RWPE1 (cell line): Measurements from ENCODE around the gene RIC3.

ENCODE experiments used
- CTCF ChIA-PET: fragments of 350-600 bp; sonication (Branson Sonifier 250); formaldehyde crosslinking; extraction: SDS; loops from one replicate; lab custom pipeline; 2021; lab: Yijun Ruan, JAX
- POLR2A ChIA-PET: fragments of 400-600 bp; formaldehyde crosslinking; extraction: SDS; loops from one replicate; lab custom pipeline; 2020; ENCODE audit warnings: antibody characterized with exemption; ENCODE audit not compliant: low non-redundant PET; lab: Yijun Ruan, JAX
- DNase-seq: peaks from one replicate; pipeline ENCODE4 v3.0.0; 2012; ENCODE audit warnings: low spot score
- H3K27ac ChIP-seq: fragments of 450-650 bp; 2 replicates; pipeline ENCODE4 v1.5.1; 2017
- TF ChIP-seq, protein P1 (sequence below): fragments of 450-650 bp; conservative IDR thresholded peaks from 2 replicates; pipeline ENCODE4 v1.5.1; 2017; ENCODE audit warnings: low read depth, mild to moderate bottlenecking

The RIC3 gene

DNA sequence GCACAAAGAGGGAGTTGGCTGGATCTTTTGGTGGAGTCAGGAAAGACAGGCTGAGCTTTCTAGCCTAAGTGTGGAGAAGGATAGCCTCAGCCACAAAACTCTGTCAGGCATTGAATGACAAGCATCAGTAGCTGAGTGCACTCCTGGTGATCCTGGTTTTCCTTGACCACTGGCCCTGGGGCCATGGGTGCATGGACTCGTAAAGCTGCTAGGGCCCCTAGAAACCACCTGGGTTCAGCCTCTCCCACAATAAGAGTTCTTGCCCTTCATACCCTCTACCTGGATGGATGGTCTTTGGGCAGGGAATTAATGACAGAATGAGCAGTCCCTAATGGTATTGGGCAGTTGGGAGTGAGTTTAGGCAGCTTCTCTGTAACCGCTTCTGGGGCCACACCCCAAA, 64.9 kb downstream of the RIC3 start:
- TF ChIP-seq, protein P1, sequence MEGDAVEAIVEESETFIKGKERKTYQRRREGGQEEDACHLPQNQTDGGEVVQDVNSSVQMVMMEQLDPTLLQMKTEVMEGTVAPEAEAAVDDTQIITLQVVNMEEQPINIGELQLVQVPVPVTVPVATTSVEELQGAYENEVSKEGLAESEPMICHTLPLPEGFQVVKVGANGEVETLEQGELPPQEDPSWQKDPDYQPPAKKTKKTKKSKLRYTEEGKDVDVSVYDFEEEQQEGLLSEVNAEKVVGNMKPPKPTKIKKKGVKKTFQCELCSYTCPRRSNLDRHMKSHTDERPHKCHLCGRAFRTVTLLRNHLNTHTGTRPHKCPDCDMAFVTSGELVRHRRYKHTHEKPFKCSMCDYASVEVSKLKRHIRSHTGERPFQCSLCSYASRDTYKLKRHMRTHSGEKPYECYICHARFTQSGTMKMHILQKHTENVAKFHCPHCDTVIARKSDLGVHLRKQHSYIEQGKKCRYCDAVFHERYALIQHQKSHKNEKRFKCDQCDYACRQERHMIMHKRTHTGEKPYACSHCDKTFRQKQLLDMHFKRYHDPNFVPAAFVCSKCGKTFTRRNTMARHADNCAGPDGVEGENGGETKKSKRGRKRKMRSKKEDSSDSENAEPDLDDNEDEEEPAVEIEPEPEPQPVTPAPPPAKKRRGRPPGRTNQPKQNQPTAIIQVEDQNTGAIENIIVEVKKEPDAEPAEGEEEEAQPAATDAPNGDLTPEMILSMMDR: no peak
- DNase-seq: no peak
- no peak overlapping the region for H3K27ac ChIP-seq
- ChIA-PET CTCF (interaction anchor here (0.9 kb wide), 1 partner anchor 12 kb away, joined by 4 read pairs; no protein-coding TSS in a partner anchor), POLR2A (no interaction called here)

DNA sequence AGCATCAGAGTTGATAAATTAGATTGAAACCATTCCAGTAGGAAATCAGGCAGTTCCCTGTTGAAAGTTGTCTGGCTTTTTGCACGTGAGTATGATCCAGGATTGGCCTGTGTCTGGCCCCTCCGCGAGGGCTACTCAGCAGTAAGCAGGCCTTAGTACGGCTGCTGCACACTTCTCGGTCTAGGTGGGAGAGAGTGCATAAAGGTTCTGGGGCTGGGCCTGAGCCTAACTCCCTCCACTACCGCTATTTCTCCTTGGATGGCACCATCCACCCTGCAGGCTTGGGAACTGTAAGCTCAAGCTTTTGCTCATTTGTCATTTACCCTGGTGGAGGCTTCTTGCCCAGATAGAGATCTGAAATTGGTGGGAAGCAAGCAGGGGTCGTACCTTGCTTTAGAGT, 65.9 kb downstream of the RIC3 start:
- TF ChIP-seq, protein P1: no peak
- ChIA-PET CTCF (interaction anchor here (0.9 kb wide), 1 partner anchor 9 kb away, joined by 4 read pairs; no protein-coding TSS in a partner anchor), POLR2A (no interaction called here)
- H3K27ac ChIP-seq: no peak overlapping the region
- DNase-seq: no peak

DNA sequence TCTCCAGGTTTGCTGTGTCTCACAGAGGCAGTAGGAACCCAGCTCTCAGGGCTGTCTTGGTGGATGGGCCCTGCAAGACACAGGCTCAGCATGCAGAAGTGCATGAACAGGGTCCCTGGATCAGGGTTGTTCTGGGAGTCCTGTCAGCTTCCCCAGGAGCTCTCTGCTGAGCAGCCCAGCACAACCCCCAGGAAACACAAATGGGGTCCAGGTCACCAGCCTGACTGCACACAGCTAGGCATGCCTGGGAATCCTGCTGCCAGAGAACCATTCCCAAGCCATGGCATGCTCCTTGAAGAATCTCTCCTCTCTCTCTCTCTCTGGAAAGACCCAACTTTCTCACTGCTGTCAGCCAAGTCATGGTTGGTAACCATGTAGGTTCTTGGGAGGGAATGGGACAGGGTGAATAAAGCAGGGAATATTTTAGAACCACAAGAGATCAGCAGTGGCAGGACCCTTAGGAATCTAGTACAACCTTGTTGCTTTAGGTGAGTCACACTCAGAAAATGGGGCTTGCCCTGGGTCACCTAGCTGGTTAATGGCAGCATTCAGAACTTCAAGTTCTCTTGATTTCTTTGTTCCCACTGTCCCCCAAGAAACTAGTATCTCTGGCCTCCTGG, 66.4 kb downstream of the RIC3 start:
- TF ChIP-seq, protein P1: no peak
- DNase-seq: no peak
- no peak overlapping the region for H3K27ac ChIP-seq
- ChIA-PET POLR2A (no interaction called here), CTCF (interaction anchor here (0.6 to 0.9 kb wide), 3 partner anchors 9 to 928 kb away, joined by 3 to 4 read pairs (median 4); partner anchors contain the start of gene EIF3F)

DNA sequence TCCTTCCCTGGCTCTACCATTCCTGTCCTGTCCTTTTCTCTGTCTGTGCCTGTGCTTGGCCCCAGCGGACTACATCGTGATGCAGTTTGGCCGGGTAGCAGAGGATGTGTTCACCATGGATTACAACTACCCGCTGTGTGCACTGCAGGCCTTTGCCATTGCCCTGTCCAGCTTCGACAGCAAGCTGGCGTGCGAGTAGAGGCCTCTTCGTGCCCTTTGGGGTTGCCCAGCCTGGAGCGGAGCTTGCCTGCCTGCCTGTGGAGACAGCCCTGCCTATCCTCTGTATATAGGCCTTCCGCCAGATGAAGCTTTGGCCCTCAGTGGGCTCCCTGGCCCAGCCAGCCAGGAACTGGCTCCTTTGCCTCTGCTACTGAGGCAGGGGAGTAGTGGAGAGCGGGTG, 67.4 kb downstream of the RIC3 start:
- no peak for DNase-seq
- H3K27ac ChIP-seq: no peak overlapping the region
- ChIA-PET POLR2A (no interaction called here), CTCF (interaction anchor here (0.6 kb wide), 1 partner anchor 114 kb away, joined by 3 read pairs; the partner anchor contains the start of gene EIF3F)
- TF ChIP-seq, protein P1: no peak

DNA sequence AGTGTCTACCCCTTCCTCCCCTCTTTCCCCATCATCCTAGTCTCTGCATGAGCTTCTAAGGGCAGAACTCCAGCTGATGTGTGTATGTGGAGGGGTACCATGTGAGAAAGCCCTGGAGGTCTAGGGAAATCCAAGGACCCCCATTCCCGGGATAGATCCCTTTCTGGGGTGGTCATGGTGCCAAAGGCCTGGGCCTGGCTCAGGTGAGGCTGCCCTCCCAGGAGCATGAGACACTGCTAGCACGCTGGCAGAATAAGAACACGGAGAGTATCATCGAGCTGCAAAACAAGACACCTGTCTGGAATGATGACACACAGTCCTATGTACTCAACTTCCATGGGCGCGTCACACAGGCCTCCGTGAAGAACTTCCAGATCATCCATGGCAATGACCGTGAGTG, 68.2 kb downstream of the RIC3 start:
- no peak for DNase-seq
- POLR2A ChIA-PET: no interaction called here
- H3K27ac ChIP-seq: no peak overlapping the region
- CTCF ChIA-PET: interaction anchor here (0.6 to 4.4 kb wide), 3 partner anchors 68 to 222 kb away, joined by 3 to 67 read pairs (median 63); no protein-coding TSS in a partner anchor
- TF ChIP-seq, protein P1: no peak

DNA sequence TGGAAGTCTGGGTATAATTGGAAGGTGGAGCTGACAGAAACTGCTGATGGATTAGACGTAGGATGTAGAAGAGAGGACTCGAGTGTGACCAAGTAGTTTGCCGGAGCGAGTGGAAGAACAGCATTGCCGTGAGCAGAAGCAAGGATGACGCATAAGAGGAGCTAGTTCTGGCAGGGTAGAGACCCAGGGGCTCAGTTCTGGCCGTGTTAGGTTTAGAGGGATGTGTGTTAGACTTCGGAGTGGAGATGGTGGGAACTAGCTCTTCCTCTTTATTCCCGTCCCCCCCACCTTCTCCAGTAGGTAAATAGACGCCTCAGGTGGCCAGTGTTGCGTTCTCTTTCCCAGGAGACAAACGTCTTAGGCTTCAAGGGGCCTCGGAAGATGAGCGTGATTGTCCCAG, 68.7 kb downstream of the RIC3 start:
- POLR2A ChIA-PET: no interaction called here
- no peak for DNase-seq
- TF ChIP-seq, protein P1: no peak
- H3K27ac ChIP-seq: no peak overlapping the region
- CTCF ChIA-PET: interaction anchor here (0.6 to 4.4 kb wide), 8 partner anchors 44 to 221 kb away, joined by 3 to 67 read pairs (median 10); partner anchors contain the start of gene EIF3F
